Esophagus squamous epithelium (tissue), 4 donors: ENCODE measurements around the gene LDHAL6B.

Source experiments
- POLR2A ChIP-seq, 4 donors: fragments of 450-650 bp; IDR thresholded peaks; one replicate each; pipeline ENCODE4 v1.6.1; 2017; ENCODE audit warnings: antibody characterized with exemption in 4 of 4, mild to moderate bottlenecking in 4 of 4, moderate library complexity in 3 of 4
- TF ChIP-seq, protein P1 (sequence below), 6 experiments: fragments of 450-650 bp in 4 of 6; fragments of 200-600 bp in 2 of 6; sonication (generic) in 2 of 6; IDR thresholded peaks; one replicate each; pipeline ENCODE4 v1.5.1; 2016 to 2019; ENCODE audit warnings: antibody characterized with exemption in 6 of 6, mild to moderate bottlenecking in 4 of 6, moderate library complexity in 4 of 6

DNA sequence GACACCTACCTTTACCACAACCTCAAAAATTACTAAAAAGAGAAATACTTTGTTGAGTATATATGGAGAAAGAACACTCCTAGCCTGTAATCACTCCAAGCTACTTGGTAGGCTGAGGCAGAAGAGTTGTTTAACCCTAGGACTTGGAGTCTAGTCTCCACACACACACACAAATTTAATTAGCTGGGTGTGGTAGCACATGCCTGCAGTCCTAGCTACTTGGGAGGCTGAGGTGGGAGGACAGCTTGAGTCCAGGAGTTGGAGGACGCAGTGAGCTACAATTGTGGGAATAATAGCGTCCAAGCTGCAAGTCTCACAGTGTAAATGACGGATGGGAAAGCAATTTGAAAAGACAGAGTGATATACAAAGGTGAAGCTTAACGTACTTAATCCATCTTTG, 50.5 kb downstream of the LDHAL6B start:
- TF ChIP-seq, protein P1, sequence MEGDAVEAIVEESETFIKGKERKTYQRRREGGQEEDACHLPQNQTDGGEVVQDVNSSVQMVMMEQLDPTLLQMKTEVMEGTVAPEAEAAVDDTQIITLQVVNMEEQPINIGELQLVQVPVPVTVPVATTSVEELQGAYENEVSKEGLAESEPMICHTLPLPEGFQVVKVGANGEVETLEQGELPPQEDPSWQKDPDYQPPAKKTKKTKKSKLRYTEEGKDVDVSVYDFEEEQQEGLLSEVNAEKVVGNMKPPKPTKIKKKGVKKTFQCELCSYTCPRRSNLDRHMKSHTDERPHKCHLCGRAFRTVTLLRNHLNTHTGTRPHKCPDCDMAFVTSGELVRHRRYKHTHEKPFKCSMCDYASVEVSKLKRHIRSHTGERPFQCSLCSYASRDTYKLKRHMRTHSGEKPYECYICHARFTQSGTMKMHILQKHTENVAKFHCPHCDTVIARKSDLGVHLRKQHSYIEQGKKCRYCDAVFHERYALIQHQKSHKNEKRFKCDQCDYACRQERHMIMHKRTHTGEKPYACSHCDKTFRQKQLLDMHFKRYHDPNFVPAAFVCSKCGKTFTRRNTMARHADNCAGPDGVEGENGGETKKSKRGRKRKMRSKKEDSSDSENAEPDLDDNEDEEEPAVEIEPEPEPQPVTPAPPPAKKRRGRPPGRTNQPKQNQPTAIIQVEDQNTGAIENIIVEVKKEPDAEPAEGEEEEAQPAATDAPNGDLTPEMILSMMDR (IDR thresholded peaks at IDR 0.05): no peak
- TF ChIP-seq POLR2A (IDR thresholded peaks at IDR 0.05): no peak
